GM12878 (cell line): ENCODE measurements around the gene SLC24A3. TPM values are rescaled to one million over a fixed set of nuclear protein-coding genes. Genes with fewer than 3 reads are reported as not detected.

Experiments
- ATAC-seq: fragments of 200-7000 bp; cut with Tn5 transposase; 3 replicates; pipeline ENCODE4 v1.9.1; 2020; ENCODE audit warnings: mild to moderate bottlenecking, moderate library complexity
- BruUV-seq: library from RNA; stranded (reverse); fragments of 400-500 nt; replicated peaks from 2 replicates; lab custom pipeline; 2021; lab: Mats Ljungman, UMichigan
- CTCF ChIA-PET: fragments of 300-600 bp; sonication (Branson Sonifier 250); formaldehyde crosslinking; extraction: SDS; loops from one replicate; lab custom pipeline; 2021; ENCODE audit warnings: inconsistent platforms; lab: Yijun Ruan, JAX
- POLR2A ChIA-PET: fragments of 350-600 bp; formaldehyde crosslinking; extraction: SDS; loops from one replicate; lab custom pipeline; 2021; ENCODE audit warnings: inconsistent platforms; lab: Charles Lee
- RAD21 ChIA-PET: fragments of 300-600 bp; sonication (Branson Sonifier 250); formaldehyde crosslinking; loops from one replicate; lab custom pipeline; 2023; ENCODE audit warnings: antibody characterized with exemption; ENCODE audit not compliant: unreplicated experiment; lab: Charles Lee
- SMC1A ChIA-PET: fragments of 300-600 bp; sonication (Branson Sonifier 250); formaldehyde crosslinking; loops from one replicate; lab custom pipeline; 2023; ENCODE audit not compliant: unreplicated experiment, uncharacterized antibody; lab: Charles Lee
- DNase-seq: peaks from one replicate; pipeline ENCODE4 v3.0.0-alpha.2; 2011; ENCODE audit warnings: low read depth, low spot score
- FAIRE-seq: peaks from 3 replicates; lab custom pipeline; 2011; peaks lifted over from hg19 to GRCh38; lab: Jason Lieb, UNC
- H2AFZ ChIP-seq: 2 replicates; pipeline ENCODE4 v1.6.0; 2011; ENCODE audit warnings: low read depth, low read length, control low read depth; ENCODE audit not compliant: control insufficient read depth
- H3K27ac ChIP-seq: 2 replicates; pipeline ENCODE4 v1.5.1; 2011; ENCODE audit warnings: control low read depth; ENCODE audit not compliant: control insufficient read depth, insufficient read depth
- H3K27me3 ChIP-seq, 2 experiments: replicated peaks in 1 of 2; 2 replicates each; pipeline versions ENCODE4 v1.6.0 to v1.6.1; 2011; ENCODE audit warnings: low read length in 1 of 2; ENCODE audit not compliant: control insufficient read depth in 2 of 2, insufficient read depth in 2 of 2
- H3K36me3 ChIP-seq, 2 experiments: 2 replicates each; pipeline ENCODE4 v1.5.1; 2011; ENCODE audit warnings: low read length in 1 of 2; ENCODE audit not compliant: control insufficient read depth in 2 of 2, insufficient read depth in 2 of 2
- H3K4me1 ChIP-seq: 2 replicates; pipeline ENCODE4 v1.6.1; 2011; ENCODE audit warnings: mild to moderate bottlenecking, low read length, moderate library complexity, mixed read lengths; ENCODE audit not compliant: control insufficient read depth, insufficient read depth
- H3K4me2 ChIP-seq: 2 replicates; pipeline ENCODE4 v1.6.0; 2011; ENCODE audit warnings: control low read depth; ENCODE audit not compliant: control insufficient read depth, insufficient read depth
- H3K4me3 ChIP-seq: fragments of 200-600 bp; sonication (generic); 2 replicates; pipeline ENCODE4 v1.5.1; 2016
- H3K79me2 ChIP-seq: 2 replicates; pipeline ENCODE4 v1.6.0; 2011; ENCODE audit warnings: low read length; ENCODE audit not compliant: control insufficient read depth, insufficient read depth
- H3K9ac ChIP-seq: 2 replicates; pipeline ENCODE4 v1.8.0; 2011; ENCODE audit warnings: low read length, control low read depth, mixed read lengths; ENCODE audit not compliant: control insufficient read depth, insufficient read depth
- H3K9me3 ChIP-seq: replicated peaks from 3 replicates; pipeline ENCODE4 v1.5.1; 2011; ENCODE audit warnings: mild to moderate bottlenecking, low read length; ENCODE audit not compliant: control insufficient read depth, insufficient read depth
- H4K20me1 ChIP-seq: 2 replicates; pipeline ENCODE4 v1.6.0; 2011; ENCODE audit not compliant: control insufficient read depth, insufficient read depth
- ATF7 ChIP-seq: fragments of 450-650 bp; IDR thresholded peaks from 2 replicates; pipeline ENCODE4 v1.6.1; 2016; ENCODE audit warnings: low read depth, mild to moderate bottlenecking
- FOXK2 ChIP-seq: fragments of 450-650 bp; IDR thresholded peaks from 2 replicates; pipeline ENCODE4 v1.6.1; 2017; ENCODE audit warnings: mild to moderate bottlenecking, moderate library complexity
- HDAC2 ChIP-seq: fragments of 200-600 bp; sonication (generic); IDR thresholded peaks from 2 replicates; pipeline ENCODE4 v1.6.1; 2017
- NBN ChIP-seq: fragments of 450-650 bp; IDR thresholded peaks from 2 replicates; pipeline ENCODE4 v1.6.1; 2016
- NRF1 ChIP-seq: conservative IDR thresholded peaks from 2 replicates; pipeline ENCODE4 v1.6.1; 2011; ENCODE audit warnings: mild to moderate bottlenecking, low read depth, low read length, improper control_type of control experiment
- SMC3 ChIP-seq: IDR thresholded peaks from 2 replicates; pipeline ENCODE4 v1.6.1; 2011; ENCODE audit warnings: low read length, improper control_type of control experiment, borderline replicate concordance
- ZNF274 ChIP-seq: IDR thresholded peaks from one replicate; pipeline ENCODE4 v1.8.0; 2011; ENCODE audit not compliant: insufficient read length, insufficient read depth
- WGBS: methylation state at CpG from one replicate; pipeline ENCODE4 v1.1.6; 2016; ENCODE audit warnings: low lambda C conversion rate; ENCODE audit not compliant: insufficient replicate concordance, insufficient coverage; ENCODE audit errors: missing lambda C conversion rate; 5-methylcytosine and 5-hydroxymethylcytosine counted together
- in situ Hi-C: fragments of 300-500 bp; cut with MboI; formaldehyde crosslinking; loops from 9 replicates; pipeline ENCODE4 v1.14.3; 2018; ENCODE audit warnings: mixed read lengths
- intact Hi-C: fragments of 100-400 bp; cut with micrococcal nuclease; formaldehyde crosslinking; loops from one replicate; pipeline ENCODE4 v1.14.2; 2022; ENCODE audit not compliant: unreplicated experiment
- polyA plus RNA-seq, 11 experiments: library from polyadenylated mRNA; depleted of rRNA in 4 of 11; unstranded in 6 of 11; stranded (reverse) in 5 of 11; fragments of >200 nt; fragmentation: Nextera tagmentation in 4 of 11; fragmentation: Illumina TruSeq in 1 of 11; extraction: Ambion mirVana in 4 of 11; extraction: Trizol in 1 of 11; gene quantifications; 1 replicate in 1 of 11; 2 replicates in 10 of 11; pipeline versions ENCODE4 v1.2.1 to v1.2.3, GENCODE V29; 2011 to 2016; ENCODE audit warnings: inconsistent platforms in 2 of 11, missing spikeins in 2 of 11, low read depth in 1 of 11
- total RNA-seq, 4 experiments: library from RNA; depleted of rRNA in 3 of 4; stranded (reverse); fragments of >200 nt in 3 of 4; fragmentation: Illumina TruSeq in 1 of 4; extraction: Trizol in 1 of 4; gene quantifications; 2 replicates each; pipeline versions ENCODE4 v1.2.1 to v1.2.3, GENCODE V29; 2013 to 2021
- TF ChIP-seq, protein P1 (sequence below): IDR thresholded peaks from 2 replicates; pipeline ENCODE4 v1.6.1; 2011; ENCODE audit warnings: low read depth, low read length, improper control_type of control experiment, borderline replicate concordance

SLC24A3 gene
- total and polyA plus RNA-seq, 10 of the 15 experiments (the other 5 are each of a cell fraction or from before 2014, with no cell fraction given): 0.04 TPM; not detected in 9

DNA sequence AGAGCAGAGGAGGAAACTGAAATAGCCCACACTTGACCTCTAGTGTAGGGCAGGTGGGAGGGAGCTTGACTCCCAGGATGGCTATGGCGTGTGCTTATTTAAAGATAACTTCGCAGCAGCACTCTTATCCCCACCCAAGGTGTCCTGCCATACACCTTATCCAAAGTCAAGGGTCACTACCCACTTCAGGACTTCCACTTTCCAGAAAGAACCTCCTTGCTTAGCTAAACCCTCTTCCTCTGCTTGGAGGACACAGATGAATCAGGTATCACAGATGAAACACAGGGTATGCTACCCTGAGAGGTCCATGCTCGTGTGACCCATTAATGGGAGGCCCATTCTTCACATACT is 547.9 kb downstream of the SLC24A3 start:
- no peak for DNase-seq
- Histone ChIP-seq H3K4me2 (no peak overlapping the region), H3K79me2 (no peaks in the 10 kb centered on the region), H3K27me3 (peaks cover 12 to 15% of the 10 kb centered on the region in 2 experiments), H3K27ac (no peak overlapping the region), H2AFZ (no peak overlapping the region), H4K20me1 (no peaks in the 10 kb centered on the region), H3K4me3 (no peak overlapping the region)
- in situ Hi-C loops: no loop called here
- ChIA-PET POLR2A (interaction anchor here (1.1 kb wide), 1 partner anchor 23 kb away, joined by 3 read pairs; no protein-coding TSS in a partner anchor), CTCF (interaction anchor here (0.9 to 1.7 kb wide), 3 partner anchors 9 to 73 kb away, joined by 4 to 7 read pairs (median 5); no protein-coding TSS in a partner anchor), RAD21 (interaction anchor here (1.3 to 2.8 kb wide), 4 partner anchors 20 to 53 kb away, joined by 3 to 9 read pairs (median 7); no protein-coding TSS in a partner anchor), SMC1A (interaction anchor here (0.6 to 2.7 kb wide), 6 partner anchors 10 to 67 kb away, joined by 3 to 10 read pairs (median 4); no protein-coding TSS in a partner anchor)
- WGBS: 0% methylated on average over 3 of the region's 3 CpGs
- no peak for FAIRE-seq
- no peak for TF ChIP-seq HDAC2
- TF ChIP-seq ATF7: no peak
- TF ChIP-seq, protein P1, sequence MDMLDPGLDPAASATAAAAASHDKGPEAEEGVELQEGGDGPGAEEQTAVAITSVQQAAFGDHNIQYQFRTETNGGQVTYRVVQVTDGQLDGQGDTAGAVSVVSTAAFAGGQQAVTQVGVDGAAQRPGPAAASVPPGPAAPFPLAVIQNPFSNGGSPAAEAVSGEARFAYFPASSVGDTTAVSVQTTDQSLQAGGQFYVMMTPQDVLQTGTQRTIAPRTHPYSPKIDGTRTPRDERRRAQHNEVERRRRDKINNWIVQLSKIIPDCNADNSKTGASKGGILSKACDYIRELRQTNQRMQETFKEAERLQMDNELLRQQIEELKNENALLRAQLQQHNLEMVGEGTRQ: no peak
- TF ChIP-seq NBN: no peak
- no peak for TF ChIP-seq ZNF274
- TF ChIP-seq SMC3: no peak
- TF ChIP-seq FOXK2: no peak
- no peak for TF ChIP-seq NRF1
- TF ChIP-seq, all 136 proteins: peak for 0
- no peaks in the 10 kb centered on the region for H3K4me1 ChIP-seq
- H3K9me3 ChIP-seq: no peaks in the 10 kb centered on the region
- intact Hi-C loops: no loop called here
- no peak overlapping the region for H3K9ac ChIP-seq
- no peak for ATAC-seq
- no peaks in the 10 kb centered on the region for H3K36me3 ChIP-seq
- BruUV-seq: no TSS peak
